Nephron progenitor cell (in vitro differentiated cells): ENCODE data around the gene CEACAM4.

Experiments
- DNase-seq: peaks from one replicate; pipeline ENCODE4 v3.0.0; 2021
- H3K27ac Mint-ChIP-seq: 2 replicates; pipeline ENCODE4 v1.8.0; 2021; ENCODE audit warnings: mild to moderate bottlenecking, moderate library complexity, mixed read lengths
- H3K27me3 Mint-ChIP-seq: 2 replicates; pipeline ENCODE4 v1.8.0; 2021; ENCODE audit warnings: mild to moderate bottlenecking, low read depth, mixed read lengths; ENCODE audit not compliant: poor library complexity
- H3K36me3 Mint-ChIP-seq: 2 replicates; pipeline ENCODE4 v1.8.0; 2021; ENCODE audit warnings: low read depth, mixed read lengths
- H3K4me1 Mint-ChIP-seq: 2 replicates; pipeline ENCODE4 v1.8.0; 2021; ENCODE audit warnings: mixed read lengths
- H3K4me3 Mint-ChIP-seq: 2 replicates; pipeline ENCODE4 v1.8.0; 2021; ENCODE audit warnings: mild to moderate bottlenecking, moderate library complexity, mixed read lengths
- H3K9me3 Mint-ChIP-seq: 2 replicates; pipeline ENCODE4 v1.8.0; 2021; ENCODE audit warnings: mild to moderate bottlenecking, moderate library complexity, mixed read lengths
- CTCF ChIP-seq: fragments of 200-600 bp; sonication (generic); IDR thresholded peaks from 2 replicates; pipeline ENCODE4 v1.5.0; 2021; ENCODE audit warnings: antibody characterized with exemption

The CEACAM4 gene

GRCh38 chr19:41652250-41652649 lies 25.4 kb upstream of the CEACAM4 start:
- no peaks in the 10 kb centered on the region for H3K4me1 Mint-ChIP-seq
- peaks cover 6% of the 10 kb centered on the region for H3K27me3 Mint-ChIP-seq
- peaks cover 75% of the 10 kb centered on the region for H3K9me3 Mint-ChIP-seq
- H3K27ac Mint-ChIP-seq: no peak overlapping the region
- no peak for DNase-seq
- H3K36me3 Mint-ChIP-seq: no peaks in the 10 kb centered on the region
- H3K4me3 Mint-ChIP-seq: no peak overlapping the region
- no peak for TF ChIP-seq CTCF

- no peak overlapping the region for H3K27ac Mint-ChIP-seq
- DNase-seq: no peak
- no peak for TF ChIP-seq CTCF
- peaks cover 62% of the 10 kb centered on the region for H3K9me3 Mint-ChIP-seq
- H3K27me3 Mint-ChIP-seq: peaks cover 6% of the 10 kb centered on the region
- H3K4me1 Mint-ChIP-seq: no peaks in the 10 kb centered on the region
- no peak overlapping the region for H3K4me3 Mint-ChIP-seq
- H3K36me3 Mint-ChIP-seq: no peaks in the 10 kb centered on the region
These were observed 23.0 kb upstream of the CEACAM4 start for GRCh38 chr19:41649827-41650226.

DNA sequence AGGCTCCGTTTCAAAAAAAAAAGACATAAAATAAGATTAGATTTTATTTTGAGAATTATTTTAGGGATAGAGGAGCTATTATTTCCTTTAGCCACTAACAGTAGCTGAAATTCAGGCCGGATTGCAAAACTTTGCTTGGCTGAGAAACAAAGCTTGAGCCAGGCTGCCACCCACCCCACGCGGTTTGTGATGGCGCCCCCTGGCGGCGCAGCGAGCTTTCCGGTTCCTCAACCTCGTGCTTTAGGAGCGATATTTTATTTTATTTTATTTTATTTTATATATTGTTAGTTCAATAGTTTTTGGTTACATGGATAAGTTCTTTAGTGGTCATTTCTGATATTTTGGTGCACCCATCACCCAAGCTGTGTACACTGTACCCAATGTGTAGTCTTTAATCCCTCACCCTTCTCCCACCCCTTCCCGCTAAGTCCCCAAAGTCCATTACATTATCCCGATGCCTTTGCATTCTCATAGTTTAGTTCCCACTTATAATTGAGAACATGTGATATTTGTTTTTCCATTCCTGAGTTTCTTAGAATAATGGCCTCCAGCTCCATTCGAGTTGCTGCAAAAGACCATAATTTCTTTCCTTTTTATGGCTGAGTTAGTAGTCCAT lies 19.8 kb upstream of the CEACAM4 start:
- H3K9me3 Mint-ChIP-seq: peaks cover 52% of the 10 kb centered on the region
- peak; percentile 4 for DNase-seq
- H3K4me1 Mint-ChIP-seq: no peaks in the 10 kb centered on the region
- H3K36me3 Mint-ChIP-seq: no peaks in the 10 kb centered on the region
- H3K27me3 Mint-ChIP-seq: peaks cover 9% of the 10 kb centered on the region
- TF ChIP-seq CTCF: peak; percentile 12
- H3K4me3 Mint-ChIP-seq: no peak overlapping the region
- H3K27ac Mint-ChIP-seq: no peak overlapping the region

DNA sequence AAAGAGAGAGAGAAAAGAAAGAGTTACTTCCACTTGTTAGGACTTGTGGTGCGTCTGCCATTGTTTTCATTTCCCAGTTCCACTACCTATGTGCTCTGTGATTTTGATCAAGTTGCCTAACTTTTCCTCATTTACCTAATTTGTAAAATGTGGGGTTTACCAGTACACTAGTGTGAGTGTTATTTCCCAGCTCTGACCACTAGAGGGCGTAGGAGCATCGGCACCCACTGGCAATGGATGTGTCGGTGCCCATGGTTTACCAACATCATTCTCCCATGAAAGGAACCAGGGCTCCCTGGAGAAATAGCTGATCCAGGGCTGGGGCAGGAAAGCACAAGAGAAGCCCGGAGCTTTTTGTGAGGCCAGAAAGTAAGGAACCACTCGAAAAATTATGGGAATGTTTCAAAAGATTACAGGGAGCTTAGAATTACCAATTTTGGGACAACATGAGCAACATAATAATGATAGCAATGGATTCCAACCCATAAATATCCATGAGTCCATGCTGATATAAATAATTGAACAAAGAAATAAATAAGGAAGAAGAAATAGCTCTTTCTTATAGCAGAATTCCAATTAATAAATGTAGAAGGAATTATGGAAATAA lies 15.1 kb upstream of the CEACAM4 start:
- peak; percentile 56 for TF ChIP-seq CTCF
- no peak overlapping the region for H3K27ac Mint-ChIP-seq

DNA sequence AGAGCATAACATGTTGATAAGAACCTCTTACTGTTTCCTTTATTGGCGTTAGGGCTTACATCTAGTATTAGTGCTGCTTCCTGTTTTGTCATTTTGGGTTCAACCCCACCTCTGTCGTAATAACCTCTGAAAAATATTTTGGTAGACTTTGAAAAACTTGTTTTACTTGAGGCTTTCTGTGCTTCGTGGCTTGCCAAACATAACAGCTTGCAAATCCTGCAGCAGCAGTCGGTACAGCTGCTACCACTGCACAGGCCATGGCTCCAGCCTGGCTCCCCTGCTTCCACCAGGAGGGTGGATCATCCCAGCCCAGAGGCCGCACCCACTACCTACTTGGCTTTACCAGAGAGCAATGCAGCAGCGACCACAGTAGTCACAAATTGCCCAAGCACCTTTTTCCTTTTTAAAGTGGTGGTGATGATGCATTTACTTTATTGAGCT lies 11.8 kb upstream of the CEACAM4 start:
- Mint-ChIP-seq H3K4me1 (no peaks in the 10 kb centered on the region), H3K27ac (no peak overlapping the region), H3K36me3 (no peaks in the 10 kb centered on the region), H3K9me3 (peaks cover 81% of the 10 kb centered on the region), H3K27me3 (peaks cover 3% of the 10 kb centered on the region), H3K4me3 (no peak overlapping the region)
- no peak for DNase-seq
- TF ChIP-seq CTCF: no peak

More for the DNA sequence above, 15.1 kb upstream of the CEACAM4 start:
- H3K4me3 Mint-ChIP-seq: no peak overlapping the region
- H3K27me3 Mint-ChIP-seq: peaks cover 3% of the 10 kb centered on the region
- no peaks in the 10 kb centered on the region for H3K36me3 Mint-ChIP-seq
- peak; percentile 53 for DNase-seq
- no peaks in the 10 kb centered on the region for H3K4me1 Mint-ChIP-seq
- H3K9me3 Mint-ChIP-seq: peaks cover 53% of the 10 kb centered on the region

DNA sequence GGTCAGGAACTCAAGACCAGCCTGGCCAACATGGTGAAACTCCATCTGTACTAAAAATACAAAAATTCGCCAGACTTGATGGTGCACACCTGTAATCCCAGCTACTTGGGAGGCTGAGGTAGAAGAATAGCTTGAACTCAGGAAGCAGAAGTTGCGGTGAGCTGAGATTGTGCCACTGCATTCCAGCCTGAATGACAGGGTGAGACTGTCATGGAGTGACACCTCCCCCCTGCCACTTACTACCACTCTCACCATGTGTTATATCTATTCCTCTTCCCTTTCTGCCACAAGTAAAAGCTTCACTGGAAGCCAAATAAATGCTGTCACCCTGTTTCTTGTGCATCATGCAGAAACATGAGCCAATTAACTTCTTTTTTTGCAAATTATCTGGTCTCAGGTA lies 10.6 kb upstream of the CEACAM4 start:
- H3K4me1 Mint-ChIP-seq: no peaks in the 10 kb centered on the region
- H3K4me3 Mint-ChIP-seq: no peak overlapping the region
- peaks cover 83% of the 10 kb centered on the region for H3K9me3 Mint-ChIP-seq
- no peak overlapping the region for H3K27ac Mint-ChIP-seq
- no peak for TF ChIP-seq CTCF
- no peaks in the 10 kb centered on the region for H3K36me3 Mint-ChIP-seq
- no peak for DNase-seq
- H3K27me3 Mint-ChIP-seq: no peaks in the 10 kb centered on the region
